GM15510 (cell line): ENCODE results near the gene CDH23.

ENCODE experiments used
- POLR2A ChIP-seq: IDR thresholded peaks from 3 replicates; pipeline ENCODE4 v1.6.1; 2011; ENCODE audit warnings: borderline replicate concordance; ENCODE audit not compliant: insufficient read length; ENCODE audit errors: extremely low read depth

The CDH23 gene

GRCh38 chr10:71756311-71757191 lies 359.8 kb downstream of the CDH23 start:
- TF ChIP-seq POLR2A: no peak

GRCh38 chr10:71757399-71757922 lies 360.7 kb downstream of the CDH23 start:
- no peak for TF ChIP-seq POLR2A

- TF ChIP-seq POLR2A: no peak
Measured at GRCh38 chr10:71761105-71761511, 364.4 kb downstream of the CDH23 start.

- no peak for TF ChIP-seq POLR2A
Measured at GRCh38 chr10:71761541-71762113, 364.9 kb downstream of the CDH23 start.

- no peak for TF ChIP-seq POLR2A
Measured at GRCh38 chr10:71762324-71762723, 365.6 kb downstream of the CDH23 start.

GRCh38 chr10:71763352-71764127 lies 366.8 kb downstream of the CDH23 start:
- no peak for TF ChIP-seq POLR2A

GRCh38 chr10:71765176-71765904 lies 368.6 kb downstream of the CDH23 start:
- TF ChIP-seq POLR2A: no peak

- no peak for TF ChIP-seq POLR2A
Measured at GRCh38 chr10:71765906-71766716, 369.4 kb downstream of the CDH23 start.

GRCh38 chr10:71766717-71767419 lies 370.1 kb downstream of the CDH23 start:
- no peak for TF ChIP-seq POLR2A

GRCh38 chr10:71767420-71768035 lies 370.8 kb downstream of the CDH23 start:
- TF ChIP-seq POLR2A: no peak

- no peak for TF ChIP-seq POLR2A
Measured at GRCh38 chr10:71769279-71769823, 372.6 kb downstream of the CDH23 start.

- TF ChIP-seq POLR2A: no peak
Measured at GRCh38 chr10:71770255-71770654, 373.5 kb downstream of the CDH23 start.

- TF ChIP-seq POLR2A: no peak
Measured at GRCh38 chr10:71770789-71771188, 374.1 kb downstream of the CDH23 start.

GRCh38 chr10:71771204-71771603 lies 374.5 kb downstream of the CDH23 start:
- no peak for TF ChIP-seq POLR2A
